Skeletal muscle cell (primary cell): ENCODE results near the gene PCDHA4.
"Not testable (repeated sequence)": the region's sequence is repeated elsewhere in the genome, so short reads cannot be mapped to it uniquely, and the experiment has no call there.

Source experiments
- DNase-seq: peaks from one replicate; pipeline ENCODE4 v3.0.0-alpha.2; 2010; ENCODE audit warnings: low read depth
- H3K4me3 ChIP-seq: 2 replicates; pipeline ENCODE4 v1.5.1; 2011; ENCODE audit warnings: low read depth, mild to moderate bottlenecking, control low read depth, low read length, moderate library complexity

The PCDHA4 gene

GRCh38 chr5:140849831-140850634, 43.2 kb downstream of the PCDHA4 start:
- not testable (repeated sequence) for H3K4me3 ChIP-seq, DNase-seq

- H3K4me3 ChIP-seq = no peak within 1 kb of the TSS
- no peak for DNase-seq
These were observed 49.2 kb downstream of the PCDHA4 start, which contains the start of gene PCDHA10 for GRCh38 chr5:140855772-140856674. Gene PCDHA10, plus strand, starts transcription at chr5:140855897. Its CDS starts 152 bp downstream, at chr5:140856049.

- no peak for DNase-seq
- no peak overlapping the region for H3K4me3 ChIP-seq
These were observed 50.5 kb downstream of the PCDHA4 start for GRCh38 chr5:140857177-140857986.

- H3K4me3 ChIP-seq = no peak overlapping the region
- DNase-seq = no peak
These were observed 51.0 kb downstream of the PCDHA4 start for GRCh38 chr5:140857987-140858240.

- DNase-seq = no peak
- H3K4me3 ChIP-seq = no peak overlapping the region
These were observed 55.8 kb downstream of the PCDHA4 start for GRCh38 chr5:140862441-140863295.
